ENCODE results near the gene ZFHX3. TPM values are rescaled to one million over a fixed set of nuclear protein-coding genes. Genes with fewer than 3 reads are reported as not detected.

Gene ZFHX3
- total RNA-seq, 1 experiment from 2014 or later = 1.5 TPM

- Mint-ChIP-seq H3K4me3 (no peak overlapping the region), H3K4me1 (peaks cover 25 to 27% of the 10 kb centered on the region in 2 experiments), H3K9me3 (peaks cover 0 to 2% of the 10 kb centered on the region in 2 experiments; a peak in 2 of 5 replicates), H3K27me3 (ENCODE audit: low read depth) (peaks cover 5% of the 10 kb centered on the region), H3K27ac (no peak overlapping the region), H3K36me3 (ENCODE audit: insufficient read depth in 1 of 3, low read depth in 3 of 3) (peaks cover 0 to 4% (median 2%) of the 10 kb centered on the region in 3 experiments; a peak in 4 of 7 replicates)
- Histone ChIP-seq H3K14ac (ENCODE audit: insufficient read depth, low read length) (no peak overlapping the region; the same call in 1 of the 2 replicates), H3K9ac (ENCODE audit: extremely low read depth, insufficient read length, low read length) (no peak overlapping the region), H4K5ac (ENCODE audit: insufficient read length, low read depth, low read length) (no peak overlapping the region), H3K23ac (ENCODE audit: insufficient read length, low read depth, low read length) (no peak overlapping the region), H3K9me3 (ENCODE audit: control insufficient read depth, low read depth, low read length) (no peaks in the 10 kb centered on the region), H2BK120ac (ENCODE audit: low read depth, low read length, poor library complexity, severe bottlenecking) (no peak overlapping the region), H2BK15ac (ENCODE audit: low read depth, low read length) (no peak overlapping the region), H3K18ac (ENCODE audit: insufficient read length, low read depth, low read length) (no peak overlapping the region), H2AK5ac (ENCODE audit: insufficient read length, low read length) (no peak overlapping the region), H3K27me3 (ENCODE audit: insufficient read depth, low read length) (no peaks in the 10 kb centered on the region), H4K91ac (ENCODE audit: insufficient read length, low read depth, low read length) (no peak overlapping the region), H2BK12ac (ENCODE audit: insufficient read length, low read depth, low read length) (no peak overlapping the region), H4K8ac (replicated peaks; ENCODE audit: insufficient read length, low read depth, low read length) (no peak overlapping the region), H3K4me2 (ENCODE audit: insufficient read depth, insufficient read length, low read length) (no peak overlapping the region), H3K4ac (ENCODE audit: low read depth, low read length) (no peak overlapping the region), H3K79me2 (ENCODE audit: insufficient read depth, low read length) (no peaks in the 10 kb centered on the region), H4K20me1 (ENCODE audit: control insufficient read depth, insufficient read depth, insufficient read length) (no peaks in the 10 kb centered on the region), H2BK5ac (ENCODE audit: insufficient read length, low read length) (no peak overlapping the region), H3K56ac (ENCODE audit: insufficient read length, low read depth, low read length) (no peak overlapping the region), H3K27ac (ENCODE audit: insufficient read length, low read depth, low read length) (no peak overlapping the region), H3T11ph (ENCODE audit: low read length) (no peak overlapping the region), H3K79me1 (ENCODE audit: insufficient read depth, low read depth, low read length, poor library complexity, severe bottlenecking) (no peaks in the 10 kb centered on the region), H2AFZ (ENCODE audit: low read length) (no peak overlapping the region), H3K23me2 (ENCODE audit: insufficient read length, low read depth, low read length, poor library complexity, severe bottlenecking) (no peaks in the 10 kb centered on the region), H3K4me1 (ENCODE audit: insufficient read depth, low read length) (no peaks in the 10 kb centered on the region), H2BK20ac (ENCODE audit: low read depth, low read length, poor library complexity, severe bottlenecking) (no peak overlapping the region)
- no peak for TF ChIP-seq CTCF (conservative IDR thresholded peaks at IDR 0.05)
- no CpG with 5 or more reads among the region's 15 CpGs for WGBS (ENCODE audit: extremely low coverage, insufficient read length, low lambda C conversion rate)
- no peak for DNase-seq
Measured at GRCh38 chr16:72946474-72947194, 101.3 kb downstream of the ZFHX3 start.

Measured in H9 (cell line).